Keratinocyte (primary cell): Measurements from ENCODE around the gene CFAP54. TPM values are rescaled to one million over a fixed set of nuclear protein-coding genes. Genes with fewer than 3 reads are reported as not detected.

ENCODE experiments used
- DNase-seq: peaks from one replicate; pipeline ENCODE4 v3.0.0-alpha.2; 2011; ENCODE audit warnings: low read depth, missing footprints, low spot score
- FAIRE-seq: peaks from 2 replicates; lab custom pipeline; 2011; peaks lifted over from hg19 to GRCh38; lab: Jason Lieb, UNC
- H2AFZ ChIP-seq: 2 replicates; pipeline ENCODE4 v1.6.0; 2012; ENCODE audit warnings: low read length, control low read depth, inconsistent platforms; ENCODE audit not compliant: control insufficient read depth
- H3K27ac ChIP-seq: 2 replicates; pipeline ENCODE4 v1.5.1; 2011; ENCODE audit warnings: low read length; ENCODE audit not compliant: control insufficient read depth, insufficient read depth
- H3K27me3 ChIP-seq: 3 replicates; pipeline ENCODE4 v1.6.0; 2011; ENCODE audit warnings: low read length; ENCODE audit not compliant: control insufficient read depth, insufficient read depth; ENCODE audit errors: extremely low read depth
- H3K36me3 ChIP-seq, 2 experiments: 2 replicates in 1 of 2; 3 replicates in 1 of 2; pipeline ENCODE4 v1.5.1; 2011; ENCODE audit warnings: low read length in 2 of 2, mild to moderate bottlenecking in 1 of 2; ENCODE audit not compliant: control insufficient read depth in 2 of 2, insufficient read depth in 2 of 2; ENCODE audit errors: extremely low read depth in 1 of 2
- H3K4me1 ChIP-seq: 3 replicates; pipeline ENCODE4 v1.5.1; 2011; ENCODE audit warnings: low read length; ENCODE audit not compliant: control insufficient read depth, insufficient read depth; ENCODE audit errors: extremely low read depth
- H3K4me2 ChIP-seq: 3 replicates; pipeline ENCODE4 v1.6.0; 2011; ENCODE audit warnings: low read depth, low read length; ENCODE audit not compliant: control insufficient read depth, insufficient read depth; ENCODE audit errors: extremely low read depth
- H3K4me3 ChIP-seq, 3 experiments: fragments of 200-600 bp in 1 of 3; sonication (generic) in 1 of 3; 2 replicates in 2 of 3; 3 replicates in 1 of 3; pipeline ENCODE4 v1.5.1; 2011 to 2016; ENCODE audit warnings: low read length in 3 of 3, mild to moderate bottlenecking in 3 of 3, control low read depth in 2 of 3, inconsistent platforms in 1 of 3, low read depth in 1 of 3, mixed read lengths in 1 of 3, mixed run types in 1 of 3, moderate library complexity in 1 of 3; ENCODE audit not compliant: control insufficient read depth in 2 of 3, insufficient read depth in 2 of 3; ENCODE audit errors: extremely low read depth in 1 of 3
- H3K79me2 ChIP-seq: 2 replicates; pipeline ENCODE4 v1.6.0; 2012; ENCODE audit warnings: low read length; ENCODE audit not compliant: control insufficient read depth, insufficient read depth
- H3K9ac ChIP-seq: 3 replicates; pipeline ENCODE4 v1.6.0; 2011; ENCODE audit warnings: low read length; ENCODE audit not compliant: control insufficient read depth, insufficient read depth; ENCODE audit errors: extremely low read depth
- H3K9me1 ChIP-seq: 3 replicates; pipeline ENCODE4 v1.6.0; 2011; ENCODE audit warnings: low read length; ENCODE audit not compliant: control insufficient read depth, insufficient read depth; ENCODE audit errors: extremely low read depth
- H3K9me3 ChIP-seq: 2 replicates; pipeline ENCODE4 v1.5.1; 2012; ENCODE audit warnings: low read depth, low read length; ENCODE audit not compliant: control insufficient read depth
- H4K20me1 ChIP-seq: 3 replicates; pipeline ENCODE4 v1.6.0; 2011; ENCODE audit warnings: low read length; ENCODE audit not compliant: control insufficient read depth, insufficient read depth; ENCODE audit errors: extremely low read depth
- EZH2 ChIP-seq: IDR thresholded peaks from one replicate; pipeline ENCODE4 v1.6.1; 2012; ENCODE audit warnings: inconsistent platforms, mild to moderate bottlenecking, low read length, moderate library complexity
- dilution Hi-C: fragments of 300-500 bp; cut with MboI; formaldehyde crosslinking; loops from one replicate; pipeline ENCODE4 v1.7.0; 2020; ENCODE audit warnings: low sequenced_read_pairs; ENCODE audit not compliant: extremely low pct_ligation_motif_present
- polyA plus RNA-seq, 5 experiments: library from polyadenylated mRNA; depleted of rRNA in 3 of 5; stranded (reverse) in 3 of 5; stranded (forward) in 1 of 5; unstranded in 1 of 5; fragments of >200 nt; gene quantifications; 1 replicate in 1 of 5; 2 replicates in 3 of 5; 3 replicates in 1 of 5; pipeline versions ENCODE4 v1.2.1 to v1.2.3, GENCODE V29; 2011 to 2012; ENCODE audit warnings: missing spikeins in 2 of 5, low read depth in 1 of 5, low replicate concordance in 1 of 5
- TF ChIP-seq, protein P1 (sequence below), 3 experiments: IDR thresholded peaks in 1 of 3; conservative IDR thresholded peaks in 1 of 3; optimal IDR thresholded peaks in 1 of 3; 2 replicates in 2 of 3; 3 replicates in 1 of 3; pipeline versions ENCODE3 to v1.5.1; 2011; ENCODE audit warnings: low read length in 3 of 3, mild to moderate bottlenecking in 3 of 3, moderate library complexity in 2 of 3, control low read depth in 1 of 3, inconsistent platforms in 1 of 3; ENCODE audit not compliant: insufficient read depth in 2 of 3; ENCODE audit errors: extremely low read depth in 1 of 3

Gene CFAP54
- polyA plus RNA-seq, 1 donor (not counting 4 experiments of a cell fraction or from before 2014, with no cell fraction given), result 1.2 TPM

GRCh38 chr12:96766232-96766631, 276.9 kb downstream of the CFAP54 start:
- FAIRE-seq (no peak), DNase-seq (no peak)

GRCh38 chr12:96769400-96769799, 280.0 kb downstream of the CFAP54 start:
- no peak for FAIRE-seq
- Histone ChIP-seq H3K4me3 (no peak overlapping the region), H3K9me3 (no peaks in the 10 kb centered on the region), H3K79me2 (no peaks in the 10 kb centered on the region), H3K27ac (no peak overlapping the region), H3K9ac (no peak overlapping the region), H3K4me1 (no peaks in the 10 kb centered on the region), H3K9me1 (no peaks in the 10 kb centered on the region), H3K27me3 (no peaks in the 10 kb centered on the region), H3K4me2 (no peak overlapping the region), H2AFZ (no peak overlapping the region), H3K36me3 (no peaks in the 10 kb centered on the region), H4K20me1 (no peaks in the 10 kb centered on the region)
- dilution Hi-C loops, result no loop called here
- TF ChIP-seq EZH2, result no peak
- TF ChIP-seq, protein P1, sequence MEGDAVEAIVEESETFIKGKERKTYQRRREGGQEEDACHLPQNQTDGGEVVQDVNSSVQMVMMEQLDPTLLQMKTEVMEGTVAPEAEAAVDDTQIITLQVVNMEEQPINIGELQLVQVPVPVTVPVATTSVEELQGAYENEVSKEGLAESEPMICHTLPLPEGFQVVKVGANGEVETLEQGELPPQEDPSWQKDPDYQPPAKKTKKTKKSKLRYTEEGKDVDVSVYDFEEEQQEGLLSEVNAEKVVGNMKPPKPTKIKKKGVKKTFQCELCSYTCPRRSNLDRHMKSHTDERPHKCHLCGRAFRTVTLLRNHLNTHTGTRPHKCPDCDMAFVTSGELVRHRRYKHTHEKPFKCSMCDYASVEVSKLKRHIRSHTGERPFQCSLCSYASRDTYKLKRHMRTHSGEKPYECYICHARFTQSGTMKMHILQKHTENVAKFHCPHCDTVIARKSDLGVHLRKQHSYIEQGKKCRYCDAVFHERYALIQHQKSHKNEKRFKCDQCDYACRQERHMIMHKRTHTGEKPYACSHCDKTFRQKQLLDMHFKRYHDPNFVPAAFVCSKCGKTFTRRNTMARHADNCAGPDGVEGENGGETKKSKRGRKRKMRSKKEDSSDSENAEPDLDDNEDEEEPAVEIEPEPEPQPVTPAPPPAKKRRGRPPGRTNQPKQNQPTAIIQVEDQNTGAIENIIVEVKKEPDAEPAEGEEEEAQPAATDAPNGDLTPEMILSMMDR (optimal IDR thresholded peaks at IDR 0.05 in 1 of 3, IDR thresholded peaks at IDR 0.05 in 1 of 3, conservative IDR thresholded peaks at IDR 0.05 in 1 of 3; ENCODE audit: extremely low read depth in 1 of 3, insufficient read depth in 2 of 3, low read length in 3 of 3), result no peak
- no peak for DNase-seq

More at GRCh38 chr12:96766232-96766631, 276.9 kb downstream of the CFAP54 start:
- Histone ChIP-seq H2AFZ (no peak overlapping the region), H3K9me3 (no peaks in the 10 kb centered on the region), H3K27ac (no peak overlapping the region), H3K27me3 (no peaks in the 10 kb centered on the region), H4K20me1 (no peaks in the 10 kb centered on the region), H3K4me2 (no peak overlapping the region), H3K36me3 (no peaks in the 10 kb centered on the region), H3K79me2 (no peaks in the 10 kb centered on the region), H3K9me1 (no peaks in the 10 kb centered on the region), H3K9ac (no peak overlapping the region), H3K4me1 (no peaks in the 10 kb centered on the region), H3K4me3 (no peak overlapping the region)
- dilution Hi-C loops, result no loop called here
- no peak for TF ChIP-seq EZH2
- TF ChIP-seq, protein P1 (optimal IDR thresholded peaks at IDR 0.05 in 1 of 3, IDR thresholded peaks at IDR 0.05 in 1 of 3, conservative IDR thresholded peaks at IDR 0.05 in 1 of 3; ENCODE audit: extremely low read depth in 1 of 3, insufficient read depth in 2 of 3, low read length in 3 of 3), result peak in 2 of 3 experiments; percentile 18 to 29
